ENCODE data around the gene ZNF664. TPM values are rescaled to one million over a fixed set of nuclear protein-coding genes. Genes with fewer than 3 reads are reported as not detected.

Gene ZNF664
- total and polyA plus RNA-seq, 9 of the 15 experiments (the other 6 are each of a cell fraction or from before 2014, with no cell fraction given) = 3.3 to 101 (median 63.6) TPM

GRCh38 chr12:123998991-123999359, 26.0 kb downstream of the ZNF664 start (continued):
- no peak for TF ChIP-seq ZBTB1 (CRISPR knock-in tag; IDR thresholded peaks at IDR 0.05; ENCODE audit: borderline replicate concordance, low read depth)
- no peak for TF ChIP-seq SIN3A (IDR thresholded peaks at IDR 0.05; ENCODE audit: borderline replicate concordance in 2 of 2, control insufficient read depth in 1 of 2, low read depth in 2 of 2, low read length in 2 of 2)
- 0 out of 2 replicates have a peak, but pooled peaks have one; percentile 47 for TF ChIP-seq ZNF589 (CRISPR knock-in tag; IDR thresholded peaks at IDR 0.05; ENCODE audit: low read depth)
- TF ChIP-seq TARDBP (IDR thresholded peaks at IDR 0.05) = no peak
- TF ChIP-seq SNIP1 (IDR thresholded peaks at IDR 0.05; ENCODE audit: low read depth) = no peak
- TF ChIP-seq ZBTB26 (CRISPR knock-in tag; IDR thresholded peaks at IDR 0.05) = no peak
- no peak for TF ChIP-seq ZNF146 (CRISPR knock-in tag; IDR thresholded peaks at IDR 0.05; ENCODE audit: unreplicated experiment)
- TF ChIP-seq ZNF583 (CRISPR knock-in tag; IDR thresholded peaks at IDR 0.05) = no peak
- TF ChIP-seq MTA1 (IDR thresholded peaks at IDR 0.05; ENCODE audit: borderline replicate concordance) = no peak
- TF ChIP-seq RHOXF2B (CRISPR knock-in tag; conservative IDR thresholded peaks at IDR 0.05) = no peak
- peak; percentile 48; the same call in 1 of the 2 replicates for TF ChIP-seq JUND (IDR thresholded peaks at IDR 0.05; ENCODE audit: borderline replicate concordance, low read depth, low read length)
- no peak for TF ChIP-seq JUND (tag; IDR thresholded peaks at IDR 0.05; ENCODE audit: borderline replicate concordance, low read depth, low read length)
- TF ChIP-seq ZFX (CRISPR knock-in tag; IDR thresholded peaks at IDR 0.05) = no peak
- no peak for TF ChIP-seq BMI1 (IDR thresholded peaks at IDR 0.05; ENCODE audit: low read length)
- TF ChIP-seq BHLHE40 (IDR thresholded peaks at IDR 0.05; ENCODE audit: low read length) = no peak
- TF ChIP-seq TFE3 (CRISPR knock-in tag; IDR thresholded peaks at IDR 0.05) = peak; percentile 26; the same call in 1 of the 2 replicates
- no peak for TF ChIP-seq BCOR (IDR thresholded peaks at IDR 0.05)
- TF ChIP-seq PHB2 (IDR thresholded peaks at IDR 0.05; ENCODE audit: low read depth) = no peak
- TF ChIP-seq CHCHD3 (CRISPR knock-in tag; IDR thresholded peaks at IDR 0.05) = no peak
- no peak for TF ChIP-seq SMAD2 (IDR thresholded peaks at IDR 0.05; ENCODE audit: low read depth, low read length)
- TF ChIP-seq SRSF9 (IDR thresholded peaks at IDR 0.05; ENCODE audit: borderline replicate concordance, low read depth, low read length) = no peak
- TF ChIP-seq SMAD4 (CRISPR knock-in tag; conservative IDR thresholded peaks at IDR 0.05) = no peak
- TF ChIP-seq AFF1 (IDR thresholded peaks at IDR 0.05; ENCODE audit: low read depth in 1 of 2, partially characterized antibody in 2 of 2) = no peak
- peak; percentile 16; the same call in 1 of the 2 replicates for TF ChIP-seq USF2 (CRISPR knock-in tag; IDR thresholded peaks at IDR 0.05)
- no peak for TF ChIP-seq SMARCA4 (IDR thresholded peaks at IDR 0.05)
